Stimulated activated CD8-positive, alpha-beta memory T cell treated with anti-CD3 and anti-CD28 coated beads, Interleukin-4, amount 100 ng/mL, for 4 hours (primary cell): ENCODE results near the gene LPGAT1.

Source experiments
- DNase-seq, 2 donors: peaks; one replicate each; pipeline ENCODE4 v3.0.0-alpha.2; 2020; ENCODE audit warnings: low read depth in 2 of 2, low spot score in 1 of 2

The LPGAT1 gene

GRCh38 chr1:211762206-211762605, 68.4 kb downstream of the LPGAT1 start:
- no peak for DNase-seq

GRCh38 chr1:211761400-211761799, 69.2 kb downstream of the LPGAT1 start:
- DNase-seq, result no peak

- DNase-seq, result no peak
Measured at GRCh38 chr1:211756471-211757020, 74.0 kb downstream of the LPGAT1 start.

- no peak for DNase-seq
Measured at GRCh38 chr1:211753649-211754251, 76.8 kb downstream of the LPGAT1 start.

- no peak for DNase-seq
Measured at GRCh38 chr1:211752951-211753486, 77.5 kb downstream of the LPGAT1 start.

GRCh38 chr1:211752317-211752716, 78.2 kb downstream of the LPGAT1 start:
- no peak for DNase-seq

- DNase-seq, result no peak
Measured at GRCh38 chr1:211751438-211751837, 79.1 kb downstream of the LPGAT1 start.

GRCh38 chr1:211750599-211750998, 80.0 kb downstream of the LPGAT1 start:
- no peak for DNase-seq

GRCh38 chr1:211749251-211749650, 81.3 kb downstream of the LPGAT1 start:
- no peak for DNase-seq

- no peak for DNase-seq
Measured at GRCh38 chr1:211748810-211749209, 81.8 kb downstream of the LPGAT1 start.

- no peak for DNase-seq
Measured at GRCh38 chr1:211742889-211743529, 87.6 kb downstream of the LPGAT1 start.

GRCh38 chr1:211742272-211742671, 88.3 kb downstream of the LPGAT1 start:
- DNase-seq, result no peak

- DNase-seq, result no peak
Measured at GRCh38 chr1:211741788-211742187, 88.8 kb downstream of the LPGAT1 start.

- no peak for DNase-seq
Measured at GRCh38 chr1:211741116-211741515, 89.4 kb downstream of the LPGAT1 start.

GRCh38 chr1:211739671-211740411, 90.7 kb downstream of the LPGAT1 start:
- no peak for DNase-seq

- DNase-seq, result peak; percentile 9 to 20
Measured at GRCh38 chr1:211738691-211739301, 91.8 kb downstream of the LPGAT1 start.

GRCh38 chr1:211738096-211738690, 92.4 kb downstream of the LPGAT1 start:
- DNase-seq, result no peak

- no peak for DNase-seq
Measured at GRCh38 chr1:211737115-211738035, 93.2 kb downstream of the LPGAT1 start.

GRCh38 chr1:211736351-211736915, 94.1 kb downstream of the LPGAT1 start:
- no peak for DNase-seq
